Pancreas (tissue), 10 donors: ENCODE results near the gene PCDHA5. TPM values are rescaled to one million over a fixed set of nuclear protein-coding genes. Genes with fewer than 3 reads are reported as not detected.
"Not testable (repeated sequence)": the region's sequence is repeated elsewhere in the genome, so short reads cannot be mapped to it uniquely, and the experiment has no call there.

Experiments
- ATAC-seq, 4 donors: fragments of 200-7000 bp; cut with Tn5 transposase; one replicate each; pipeline versions ENCODE4 v1.8.0 to v1.9.1; 2020; ENCODE audit warnings: mild to moderate bottlenecking in 4 of 4, moderate library complexity in 4 of 4
- DNase-seq, 6 donors: peaks; one replicate each; pipeline ENCODE4 v3.0.0-alpha.2; 2020
- FAIRE-seq: peaks from 2 replicates; lab custom pipeline; 2012; peaks lifted over from hg19 to GRCh38; lab: Jason Lieb, UNC
- H3K27ac ChIP-seq, 4 donors: fragments of 200-600 bp; sonication (generic); 1 replicate in 3 of 4; 2 replicates in 1 of 4; pipeline versions ENCODE4 v1.5.0 to v1.8.0; 2020
- H3K27me3 ChIP-seq, 4 donors: fragments of 200-600 bp; one replicate each; pipeline ENCODE4 v1.8.0; 2021
- H3K36me3 ChIP-seq, 3 donors: fragments of 200-600 bp; sonication (generic) in 1 of 3; one replicate each; pipeline versions ENCODE4 v1.5.0 to v1.8.0; 2020 to 2021
- H3K4me1 ChIP-seq, 3 donors: fragments of 200-600 bp; one replicate each; pipeline ENCODE4 v1.8.0; 2021
- H3K4me3 ChIP-seq, 4 donors: fragments of 200-600 bp; sonication (generic) in 2 of 4; one replicate each; pipeline versions ENCODE4 v1.5.0 to v1.8.0; 2020 to 2021
- H3K9me3 ChIP-seq, 4 donors: fragments of 200-600 bp; one replicate each; pipeline ENCODE4 v1.8.0; 2021
- WGBS, 2 donors: extraction: QIAGEN DNeasy Blood & Tissue Kit; methylation state at CpG; one replicate each; pipeline ENCODE4 v1.1.7; 2013; 5-methylcytosine and 5-hydroxymethylcytosine counted together
- intact Hi-C, 3 donors: fragments of 100-400 bp; cut with DNase I; formaldehyde crosslinking; loops; one replicate each; pipeline versions ENCODE4 v1.11.1 to v1.14.2; 2022
- polyA plus RNA-seq, 2 donors: library from polyadenylated mRNA; stranded (reverse); fragments of 200-250 nt; gene quantifications; one replicate each; pipeline ENCODE4 v1.2.3, GENCODE V29; 2013
- total RNA-seq, 6 donors: library from RNA; stranded (reverse); fragmentation: NEBNext Ultra II Directional in 4 of 6; extraction: Animal tissue kit (Norgen Biotek cat#: 25700) in 4 of 6; gene quantifications; one replicate each; pipeline versions ENCODE4 v1.2.1 to v1.2.4, GENCODE V29; 2021 to 2023
- TF ChIP-seq, protein P1 (sequence below), 4 donors: fragments of 200-600 bp; sonication (generic) in 3 of 4; IDR thresholded peaks; one replicate each; pipeline versions ENCODE4 v1.5.0 to v1.8.0; 2021; ENCODE audit warnings: antibody characterized with exemption in 4 of 4
- donor health status: healthy with polysubstance abuse.
- donor health status: DM: no; HTN: no; CAD: no; lungs with moderate emphysema.
- donor health status: DM: no; HTN: no; CAD: no.
- donor health status: control.
- donor health status: control.
- donor health status: Bipolar disorder and iron deficiency.
- donor health status: DM: yes; HTN: yes; CAD: no.
- donor health status: DM: no; HTN: no; CAD: no.
- donor health status: DM: no; HTN: no; CAD: no.
- donor health status: DM: yes; HTN: yes; CAD: no.

Gene PCDHA5
- under 1 TPM; 0.24 to 0.92 (median 0.48) TPM for total RNA-seq
- under 1 TPM; 0.80 to 0.96 TPM for polyA plus RNA-seq

DNA sequence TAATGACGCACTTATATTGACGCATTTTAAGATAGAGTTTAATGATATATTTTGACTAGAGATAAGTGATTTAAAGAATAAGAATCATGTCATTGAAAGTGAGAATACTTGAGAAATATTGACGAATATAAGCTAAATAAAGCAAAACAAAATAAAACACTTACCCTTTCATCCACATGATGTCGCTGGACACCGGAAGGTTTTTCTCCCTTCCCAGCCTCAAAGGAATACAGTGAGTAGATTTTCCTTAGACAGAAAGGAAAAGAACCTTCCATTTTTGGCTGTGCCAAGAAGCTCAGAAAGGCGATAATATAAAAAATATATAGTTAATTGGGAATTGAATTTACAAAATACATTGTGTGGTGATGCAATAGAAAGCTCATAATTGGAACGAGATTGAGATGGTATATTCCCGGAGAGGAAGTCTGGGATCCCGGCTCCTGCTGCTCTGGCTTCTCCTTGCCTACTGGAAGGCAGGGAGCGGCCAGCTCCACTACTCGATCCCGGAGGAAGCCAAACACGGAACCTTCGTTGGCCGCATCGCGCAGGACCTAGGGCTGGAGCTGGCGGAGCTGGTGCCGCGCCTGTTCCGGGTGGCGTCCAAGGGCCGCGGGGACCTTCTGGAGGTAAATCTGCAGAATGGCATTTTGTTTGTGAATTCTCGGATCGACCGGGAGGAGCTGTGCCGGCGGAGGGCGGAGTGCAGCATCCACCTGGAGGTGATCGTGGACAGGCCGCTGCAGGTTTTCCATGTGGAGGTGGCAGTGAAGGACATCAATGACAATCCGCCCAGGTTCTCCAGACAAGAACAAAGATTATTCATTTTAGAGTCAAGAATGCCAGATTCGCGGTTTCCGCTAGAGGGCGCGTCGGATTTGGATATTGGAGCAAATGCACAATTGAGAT, at the start of gene PCDHA5:
TSS of gene PCDHA5 (plus strand) at position 239 of the 906 bp plus-strand sequence.
- TF ChIP-seq, protein P1, sequence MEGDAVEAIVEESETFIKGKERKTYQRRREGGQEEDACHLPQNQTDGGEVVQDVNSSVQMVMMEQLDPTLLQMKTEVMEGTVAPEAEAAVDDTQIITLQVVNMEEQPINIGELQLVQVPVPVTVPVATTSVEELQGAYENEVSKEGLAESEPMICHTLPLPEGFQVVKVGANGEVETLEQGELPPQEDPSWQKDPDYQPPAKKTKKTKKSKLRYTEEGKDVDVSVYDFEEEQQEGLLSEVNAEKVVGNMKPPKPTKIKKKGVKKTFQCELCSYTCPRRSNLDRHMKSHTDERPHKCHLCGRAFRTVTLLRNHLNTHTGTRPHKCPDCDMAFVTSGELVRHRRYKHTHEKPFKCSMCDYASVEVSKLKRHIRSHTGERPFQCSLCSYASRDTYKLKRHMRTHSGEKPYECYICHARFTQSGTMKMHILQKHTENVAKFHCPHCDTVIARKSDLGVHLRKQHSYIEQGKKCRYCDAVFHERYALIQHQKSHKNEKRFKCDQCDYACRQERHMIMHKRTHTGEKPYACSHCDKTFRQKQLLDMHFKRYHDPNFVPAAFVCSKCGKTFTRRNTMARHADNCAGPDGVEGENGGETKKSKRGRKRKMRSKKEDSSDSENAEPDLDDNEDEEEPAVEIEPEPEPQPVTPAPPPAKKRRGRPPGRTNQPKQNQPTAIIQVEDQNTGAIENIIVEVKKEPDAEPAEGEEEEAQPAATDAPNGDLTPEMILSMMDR (IDR thresholded peaks at IDR 0.05), result peak in 1 of 4 donors; percentile 17
- H3K4me1 ChIP-seq, result no peaks in the 10 kb centered on the region
- no peaks in the 10 kb centered on the region for H3K36me3 ChIP-seq
- intact Hi-C loops, result no loop called here
- DNase-seq, result peak in 1 of 6 donors; percentile 62
- 24 to 28% methylated on average over 39 of the region's 39 CpGs for WGBS, 2 donors
- no peak for FAIRE-seq
- no peaks in the 10 kb centered on the region for H3K9me3 ChIP-seq
- no peak within 1 kb of the TSS for H3K4me3 ChIP-seq
- ATAC-seq, result no peak
- H3K27me3 ChIP-seq, result no peaks in the 10 kb centered on the region
- no peak within 1 kb of the TSS for H3K27ac ChIP-seq

DNA sequence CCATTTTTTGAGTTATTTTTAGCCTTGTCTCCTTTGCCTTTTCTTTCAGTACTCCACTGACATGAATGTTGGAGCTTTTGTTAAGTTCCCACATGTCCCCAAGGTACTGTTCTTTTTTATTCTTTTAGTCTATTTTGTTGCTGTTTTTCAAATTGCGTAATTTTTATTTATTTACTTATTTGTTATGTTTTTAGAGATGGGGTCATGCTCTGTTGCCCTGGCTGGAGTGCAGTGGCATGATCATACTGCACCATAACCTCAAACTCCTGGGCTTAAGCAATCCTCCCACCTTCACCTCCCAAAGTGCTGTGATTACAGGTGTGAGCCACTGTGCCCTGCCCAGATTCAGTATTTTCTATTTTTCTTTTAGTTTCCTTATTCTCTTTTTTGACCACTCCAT, 40.9 kb upstream of the PCDHA5 start:
- TF ChIP-seq, protein P1 (IDR thresholded peaks at IDR 0.05), result no peak
- Histone ChIP-seq H3K4me1 (no peaks in the 10 kb centered on the region), H3K36me3 (no peaks in the 10 kb centered on the region), H3K9me3 (peaks cover 0 to 4% (median 0%) of the 10 kb centered on the region in 4 donors), H3K27ac (no peak overlapping the region), H3K4me3 (no peak overlapping the region), H3K27me3 (peaks cover 0 to 6% (median 0%) of the 10 kb centered on the region in 4 donors)
- DNase-seq (no peak), FAIRE-seq (no peak), ATAC-seq (no peak)
- WGBS, 2 donors, result 65 to 92% methylated on average over 1 of the region's 1 CpG
- intact Hi-C loops, result no loop called here

DNA sequence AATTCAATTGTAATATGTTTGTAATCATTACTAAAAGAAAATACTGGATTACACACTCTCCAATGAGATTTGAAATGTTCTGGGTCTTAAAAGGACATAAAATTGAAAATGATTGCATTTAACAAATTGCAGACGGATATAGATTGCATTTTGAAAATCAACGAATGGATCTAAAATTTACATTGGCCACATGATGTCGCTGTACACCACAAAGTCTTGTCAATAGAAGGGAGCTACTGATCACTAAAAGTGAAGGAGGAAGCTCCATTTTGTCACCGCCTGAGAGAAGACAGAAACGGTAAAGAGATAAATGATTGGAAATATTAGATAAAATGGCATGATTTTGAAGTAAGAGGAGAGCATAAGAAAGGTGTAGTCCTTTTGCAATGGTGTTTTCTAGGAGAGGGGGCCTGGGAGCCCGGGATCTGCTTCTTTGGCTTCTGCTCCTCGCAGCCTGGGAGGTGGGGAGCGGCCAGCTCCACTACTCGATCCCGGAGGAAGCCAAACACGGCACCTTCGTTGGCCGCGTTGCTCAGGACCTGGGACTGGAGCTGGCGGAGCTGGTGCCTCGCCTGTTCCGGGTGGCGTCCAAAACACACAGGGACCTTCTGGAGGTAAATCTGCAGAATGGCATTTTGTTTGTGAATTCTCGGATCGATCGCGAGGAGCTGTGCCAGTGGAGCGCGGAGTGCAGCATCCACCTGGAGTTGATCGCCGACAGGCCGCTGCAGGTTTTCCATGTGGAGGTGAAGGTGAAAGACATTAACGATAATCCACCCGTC, 35.3 kb upstream of the PCDHA5 start, which contains the start of gene PCDHA1:
TSS of gene PCDHA1 (plus strand) at position 236 of the 782 bp plus-strand sequence.
- Histone ChIP-seq H3K9me3 (no peaks in the 10 kb centered on the region), H3K27me3 (peaks cover 0 to 7% (median 3%) of the 10 kb centered on the region in 4 donors), H3K4me3 (no peak within 1 kb of the TSS), H3K4me1 (no peaks in the 10 kb centered on the region), H3K27ac (no peak within 1 kb of the TSS), H3K36me3 (no peaks in the 10 kb centered on the region)
- WGBS, 2 donors, result 13 to 14% methylated on average over 29 of the region's 29 CpGs
- DNase-seq (no peak), ATAC-seq (no peak), FAIRE-seq (no peak)
- TF ChIP-seq, protein P1 (IDR thresholded peaks at IDR 0.05), result no peak
- intact Hi-C loops, result no loop called here

DNA sequence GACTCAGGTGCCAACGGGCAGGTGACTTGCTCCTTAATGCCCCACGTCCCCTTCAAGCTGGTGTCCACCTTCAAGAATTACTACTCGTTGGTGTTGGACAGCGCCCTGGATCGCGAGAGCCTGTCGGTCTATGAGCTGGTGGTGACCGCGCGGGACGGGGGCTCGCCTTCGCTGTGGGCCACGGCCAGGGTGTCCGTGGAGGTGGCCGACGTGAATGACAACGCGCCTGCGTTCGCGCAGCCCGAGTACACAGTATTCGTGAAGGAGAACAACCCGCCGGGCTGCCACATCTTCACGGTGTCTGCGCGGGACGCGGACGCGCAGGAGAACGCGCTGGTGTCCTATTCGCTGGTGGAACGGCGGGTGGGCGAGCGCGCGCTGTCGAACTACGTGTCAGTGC, 34.0 kb upstream of the PCDHA5 start:
- H3K27me3 ChIP-seq, ATAC-seq, H3K27ac ChIP-seq, FAIRE-seq, H3K4me3 ChIP-seq, H3K36me3 ChIP-seq, H3K9me3 ChIP-seq, DNase-seq, intact Hi-C loops, H3K4me1 ChIP-seq: not testable (repeated sequence)
- WGBS, 2 donors, result 23 to 30% methylated on average over 44 of the region's 44 CpGs

DNA sequence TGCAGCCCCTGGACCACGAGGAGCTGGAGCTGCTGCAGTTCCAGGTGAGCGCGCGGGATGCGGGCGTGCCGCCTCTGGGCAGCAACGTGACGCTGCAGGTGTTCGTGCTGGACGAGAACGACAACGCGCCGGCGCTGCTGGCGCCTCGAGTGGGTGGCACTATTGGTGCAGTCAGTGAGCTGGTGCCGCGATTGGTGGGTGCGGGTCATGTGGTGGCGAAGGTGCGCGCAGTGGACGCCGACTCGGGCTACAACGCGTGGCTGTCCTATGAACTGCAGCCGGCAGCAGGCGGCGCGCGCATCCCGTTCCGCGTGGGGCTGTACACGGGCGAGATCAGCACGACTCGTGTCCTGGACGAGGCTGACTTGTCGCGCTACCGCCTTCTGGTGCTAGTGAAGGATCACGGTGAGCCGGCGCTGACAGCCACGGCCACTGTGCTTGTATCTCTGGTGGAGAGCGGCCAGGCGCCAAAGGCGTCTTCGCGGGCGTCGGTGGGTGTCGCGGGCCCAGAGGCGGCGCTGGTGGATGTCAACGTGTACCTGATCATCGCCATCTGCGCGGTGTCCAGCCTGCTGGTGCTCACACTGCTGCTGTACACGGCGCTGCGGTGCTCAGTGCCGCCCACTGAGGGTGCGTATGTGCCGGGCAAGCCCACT, 33.4 kb upstream of the PCDHA5 start:
- H3K36me3 ChIP-seq, H3K4me3 ChIP-seq, H3K9me3 ChIP-seq, H3K4me1 ChIP-seq, H3K27me3 ChIP-seq, H3K27ac ChIP-seq, FAIRE-seq, ATAC-seq, intact Hi-C loops: not testable (repeated sequence)
- peak in 1 of 6 donors; percentile 43 for DNase-seq
- 25 to 28% methylated on average over 70 of the region's 70 CpGs for WGBS, 2 donors
